Prostate gland (tissue), 2 donors: ENCODE measurements around the gene XPR1. TPM values are rescaled to one million over a fixed set of nuclear protein-coding genes. Genes with fewer than 3 reads are reported as not detected.

Experiments used
- DNase-seq: peaks from one replicate; pipeline ENCODE4 v3.0.0-alpha.2; 2019; ENCODE audit warnings: low spot score
- H3K27ac ChIP-seq, 2 donors: fragments of 200-600 bp; sonication (generic); 2 replicates each; pipeline ENCODE4 v1.5.1; 2017 to 2019
- H3K27me3 ChIP-seq: fragments of 200-600 bp; sonication (generic); replicated peaks from 2 replicates; pipeline ENCODE4 v1.5.1; 2019; ENCODE audit not compliant: insufficient read depth
- H3K36me3 ChIP-seq, 2 donors: fragments of 200-600 bp; sonication (generic); 1 replicate in 1 of 2; 2 replicates in 1 of 2; pipeline versions ENCODE4 v1.5.1 to v1.8.1; 2017 to 2019
- H3K4me1 ChIP-seq: fragments of 200-600 bp; sonication (generic); replicated peaks from 2 replicates; pipeline ENCODE4 v1.5.1; 2019
- H3K4me3 ChIP-seq, 2 donors: fragments of 200-600 bp; sonication (generic); 2 replicates each; pipeline ENCODE4 v1.5.1; 2017 to 2019
- H3K9me3 ChIP-seq: fragments of 200-600 bp; sonication (generic); 2 replicates; pipeline ENCODE4 v1.5.1; 2017
- POLR2A ChIP-seq: fragments of 450-650 bp; IDR thresholded peaks from one replicate; pipeline ENCODE4 v1.6.1; 2016; ENCODE audit warnings: antibody characterized with exemption, mild to moderate bottlenecking
- POLR2AphosphoS5 ChIP-seq: sonication (generic); formaldehyde crosslinking; IDR thresholded peaks from one replicate; pipeline ENCODE4 v1.6.1; 2017; ENCODE audit warnings: antibody characterized with exemption
- WGBS: methylation state at CpG from one replicate; pipeline ENCODE4 v1.1.5; 2018; 5-methylcytosine and 5-hydroxymethylcytosine counted together
- intact Hi-C: fragments of 100-400 bp; cut with DNase I; formaldehyde crosslinking; loops from one replicate; pipeline ENCODE4 v1.14.2; 2022
- total RNA-seq, 2 donors: library from RNA; depleted of rRNA; stranded (reverse); fragments of >200 nt; gene quantifications; one replicate each; pipeline ENCODE4 v1.1.0, GENCODE V29; 2016
- TF ChIP-seq, protein P1 (sequence below), 4 experiments: fragments of 200-600 bp in 2 of 4; fragments of 450-650 bp in 2 of 4; sonication (generic) in 2 of 4; IDR thresholded peaks; 1 replicate in 3 of 4; 2 replicates in 1 of 4; pipeline ENCODE4 v1.5.1; 2016 to 2019; ENCODE audit warnings: antibody characterized with exemption in 4 of 4, mild to moderate bottlenecking in 2 of 4, moderate library complexity in 2 of 4

The XPR1 gene
- total RNA-seq, 2 donors from 2014 or later = 17.5 to 70.3 TPM

DNA sequence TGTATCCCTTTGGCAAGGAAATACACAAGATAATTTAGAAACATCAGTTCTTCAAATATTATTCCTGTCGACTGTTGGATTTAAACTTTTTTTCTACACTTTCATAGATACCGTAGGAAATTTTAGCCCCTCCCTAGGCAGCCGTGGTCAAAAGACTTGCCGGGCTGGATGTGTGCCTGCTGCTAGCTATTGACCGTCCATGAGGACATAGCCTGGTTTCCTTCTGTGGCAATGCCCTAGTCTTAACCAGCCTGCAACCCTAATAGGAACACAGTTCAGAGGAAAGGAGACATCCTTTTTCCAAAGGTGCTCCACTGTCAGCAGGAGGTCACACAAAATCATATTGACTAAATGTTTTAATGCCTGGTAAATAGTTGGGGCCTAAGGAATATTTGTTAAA is 260.4 kb downstream of the XPR1 start:
- Histone ChIP-seq H3K4me1 (no peaks in the 10 kb centered on the region), H3K27ac (no peak overlapping the region), H3K4me3 (no peak overlapping the region), H3K9me3 (no peaks in the 10 kb centered on the region), H3K36me3 (no peaks in the 10 kb centered on the region), H3K27me3 (no peaks in the 10 kb centered on the region)
- 85% methylated on average over 5 of the region's 5 CpGs for WGBS
- no peak for TF ChIP-seq POLR2A
- TF ChIP-seq POLR2AphosphoS5 = no peak
- TF ChIP-seq, protein P1, sequence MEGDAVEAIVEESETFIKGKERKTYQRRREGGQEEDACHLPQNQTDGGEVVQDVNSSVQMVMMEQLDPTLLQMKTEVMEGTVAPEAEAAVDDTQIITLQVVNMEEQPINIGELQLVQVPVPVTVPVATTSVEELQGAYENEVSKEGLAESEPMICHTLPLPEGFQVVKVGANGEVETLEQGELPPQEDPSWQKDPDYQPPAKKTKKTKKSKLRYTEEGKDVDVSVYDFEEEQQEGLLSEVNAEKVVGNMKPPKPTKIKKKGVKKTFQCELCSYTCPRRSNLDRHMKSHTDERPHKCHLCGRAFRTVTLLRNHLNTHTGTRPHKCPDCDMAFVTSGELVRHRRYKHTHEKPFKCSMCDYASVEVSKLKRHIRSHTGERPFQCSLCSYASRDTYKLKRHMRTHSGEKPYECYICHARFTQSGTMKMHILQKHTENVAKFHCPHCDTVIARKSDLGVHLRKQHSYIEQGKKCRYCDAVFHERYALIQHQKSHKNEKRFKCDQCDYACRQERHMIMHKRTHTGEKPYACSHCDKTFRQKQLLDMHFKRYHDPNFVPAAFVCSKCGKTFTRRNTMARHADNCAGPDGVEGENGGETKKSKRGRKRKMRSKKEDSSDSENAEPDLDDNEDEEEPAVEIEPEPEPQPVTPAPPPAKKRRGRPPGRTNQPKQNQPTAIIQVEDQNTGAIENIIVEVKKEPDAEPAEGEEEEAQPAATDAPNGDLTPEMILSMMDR (IDR thresholded peaks at IDR 0.05) = no peak
- no peak for DNase-seq
- intact Hi-C loops = no loop called here

DNA sequence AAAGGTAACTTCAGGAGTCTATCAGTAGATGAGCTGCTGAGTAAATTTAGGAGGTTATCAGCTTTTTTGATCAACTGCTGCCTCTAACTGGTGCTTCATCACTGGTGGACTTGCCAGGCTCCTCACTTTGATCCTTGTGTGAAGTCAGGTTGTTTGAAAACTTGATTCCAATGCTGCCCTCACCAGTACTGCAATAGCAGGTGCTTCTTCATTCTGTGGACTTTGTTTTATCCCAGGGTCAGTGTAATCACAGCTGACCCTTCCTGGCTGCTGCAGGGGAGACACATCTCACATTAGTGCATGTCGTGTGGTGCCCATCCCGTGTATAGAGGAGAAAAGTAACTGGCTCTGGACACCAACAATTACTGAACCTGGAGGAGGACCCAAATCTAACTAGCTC is 260.9 kb downstream of the XPR1 start:
- no peak for DNase-seq
- no peak overlapping the region for H3K4me3 ChIP-seq
- no peaks in the 10 kb centered on the region for H3K36me3 ChIP-seq
- 92% methylated on average over 2 of the region's 2 CpGs for WGBS
- H3K9me3 ChIP-seq = no peaks in the 10 kb centered on the region
- no peaks in the 10 kb centered on the region for H3K27me3 ChIP-seq
- no peak for TF ChIP-seq POLR2AphosphoS5
- TF ChIP-seq, protein P1 (IDR thresholded peaks at IDR 0.05) = no peak
- TF ChIP-seq POLR2A = no peak
- no peak overlapping the region for H3K27ac ChIP-seq
- intact Hi-C loops = no loop called here
- no peaks in the 10 kb centered on the region for H3K4me1 ChIP-seq

DNA sequence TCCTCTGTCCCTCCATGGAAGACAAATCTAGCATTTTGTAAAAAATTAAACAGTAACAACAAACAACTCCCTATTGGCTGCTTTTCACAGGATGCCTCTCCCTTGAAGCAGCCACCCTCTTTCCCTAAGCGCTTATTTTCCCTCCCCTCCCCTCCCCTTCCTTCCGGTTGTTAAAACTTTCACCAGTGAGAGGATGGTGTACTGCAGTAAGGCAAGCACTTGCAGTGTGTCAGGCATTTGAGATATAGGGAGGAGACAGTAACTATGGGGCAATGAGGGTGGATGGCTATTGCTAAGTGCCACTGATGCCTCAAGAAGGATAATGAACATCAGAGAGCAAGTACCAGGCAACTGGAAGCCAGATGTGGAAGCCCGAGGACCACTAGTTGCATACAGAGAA is 261.8 kb downstream of the XPR1 start:
- H3K9me3 ChIP-seq = no peaks in the 10 kb centered on the region
- H3K4me1 ChIP-seq = no peaks in the 10 kb centered on the region
- no peak overlapping the region for H3K27ac ChIP-seq
- intact Hi-C loops = no loop called here
- H3K27me3 ChIP-seq = no peaks in the 10 kb centered on the region
- DNase-seq = no peak
- H3K36me3 ChIP-seq = no peaks in the 10 kb centered on the region
- WGBS = 65% methylated on average over 3 of the region's 3 CpGs
- no peak overlapping the region for H3K4me3 ChIP-seq
- no peak for TF ChIP-seq POLR2AphosphoS5
- TF ChIP-seq, protein P1 (IDR thresholded peaks at IDR 0.05) = no peak
- no peak for TF ChIP-seq POLR2A

DNA sequence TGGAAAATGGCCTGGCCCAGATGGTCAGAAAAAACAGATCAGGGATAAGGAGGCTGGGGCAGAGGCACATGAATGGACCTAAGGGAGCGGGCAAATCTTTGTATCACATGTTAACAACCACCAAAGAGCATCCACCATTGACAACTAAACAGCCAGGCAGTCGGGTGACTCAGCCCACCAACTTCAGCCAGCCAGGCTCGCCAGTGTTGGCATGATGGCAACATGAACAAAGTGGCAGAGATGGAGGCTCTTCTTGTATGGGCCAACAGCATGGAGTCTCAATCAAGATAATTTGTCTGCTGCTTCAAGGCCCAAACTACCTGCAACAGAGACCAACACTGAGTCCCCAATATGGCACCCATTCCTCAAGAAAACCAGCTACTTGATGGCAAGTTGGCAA is 264.3 kb downstream of the XPR1 start:
- intact Hi-C loops = no loop called here
- Histone ChIP-seq H3K27ac (no peak overlapping the region), H3K9me3 (no peaks in the 10 kb centered on the region), H3K36me3 (no peaks in the 10 kb centered on the region), H3K4me3 (no peak overlapping the region), H3K27me3 (no peaks in the 10 kb centered on the region), H3K4me1 (no peaks in the 10 kb centered on the region)
- WGBS = 93% methylated on average over 3 of the region's 3 CpGs
- no peak for TF ChIP-seq POLR2AphosphoS5
- TF ChIP-seq, protein P1 (IDR thresholded peaks at IDR 0.05) = no peak
- TF ChIP-seq POLR2A = no peak
- DNase-seq = no peak

DNA sequence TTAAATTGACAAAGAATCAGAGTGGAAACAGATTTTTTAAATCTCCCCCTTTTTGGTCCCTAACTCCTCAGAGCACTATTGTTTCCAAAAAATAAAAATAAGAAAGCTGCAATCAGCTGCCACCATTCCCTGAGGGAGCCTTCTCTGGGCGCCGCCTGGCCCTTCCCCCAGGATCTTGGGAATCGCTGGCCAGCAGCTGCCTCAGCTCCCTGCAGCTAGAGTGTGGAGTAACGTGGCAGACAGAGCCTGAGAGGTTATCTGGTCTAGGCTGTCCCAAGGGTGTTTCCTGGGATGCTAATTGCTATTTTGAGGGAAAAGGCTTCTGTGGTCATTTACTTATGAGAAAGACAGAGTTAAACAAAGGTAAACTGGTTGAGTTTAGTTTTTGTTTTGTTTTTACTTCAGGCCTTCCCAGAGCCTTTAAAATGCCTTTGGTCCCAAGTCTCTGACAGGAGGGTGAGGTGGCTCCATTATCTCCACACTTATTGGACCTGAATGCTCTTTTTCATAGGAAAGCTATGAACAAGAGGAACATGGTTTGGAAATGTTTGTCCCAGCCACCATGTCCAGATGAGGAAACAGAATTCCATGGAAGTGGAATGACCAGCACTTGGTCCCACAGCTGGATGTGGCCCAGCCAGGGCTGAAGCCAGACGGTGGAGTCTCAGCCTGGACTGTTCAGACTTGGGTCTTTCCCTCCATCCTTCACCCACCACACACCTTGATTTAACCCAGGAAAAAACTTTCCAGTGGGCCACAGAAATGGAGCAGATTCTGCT is 266.8 kb downstream of the XPR1 start:
- intact Hi-C loops = no loop called here
- Histone ChIP-seq H3K4me1 (no peaks in the 10 kb centered on the region), H3K27me3 (no peaks in the 10 kb centered on the region), H3K9me3 (no peaks in the 10 kb centered on the region), H3K36me3 (no peaks in the 10 kb centered on the region), H3K27ac (no peak overlapping the region), H3K4me3 (no peak overlapping the region)
- TF ChIP-seq, protein P1 (IDR thresholded peaks at IDR 0.05) = no peak
- TF ChIP-seq POLR2AphosphoS5 = no peak
- TF ChIP-seq POLR2A = no peak
- WGBS = 43% methylated on average over 5 of the region's 5 CpGs
- DNase-seq = no peak
